ENCODE data around the gene VPS13C. TPM values are rescaled to one million over a fixed set of nuclear protein-coding genes. Genes with fewer than 3 reads are reported as not detected.

VPS13C gene
- total RNA-seq, 1 donor from 2014 or later: 32.9 TPM

GRCh38 chr15:61997786-61998185, 62.5 kb downstream of the VPS13C start:
- Histone ChIP-seq H3K4me1 (no peaks in the 10 kb centered on the region), H3K4me3 (no peak overlapping the region), H3K27ac (replicated peaks) (no peak overlapping the region), H3K27me3 (ENCODE audit: low read depth) (no peaks in the 10 kb centered on the region), H3K9me3 (replicated peaks) (peaks cover 8% of the 10 kb centered on the region), H3K36me3 (peaks cover 36% of the 10 kb centered on the region)
- intact Hi-C loops (cut with micrococcal nuclease): no loop called here
- no peak for DNase-seq
- no peak for TF ChIP-seq CTCF (IDR thresholded peaks at IDR 0.05; ENCODE audit: borderline replicate concordance)

- DNase-seq: no peak
- no peak for TF ChIP-seq CTCF (IDR thresholded peaks at IDR 0.05; ENCODE audit: borderline replicate concordance)
- intact Hi-C loops (cut with micrococcal nuclease): no loop called here
- no peak overlapping the region for H3K27ac ChIP-seq (replicated peaks)
- no peaks in the 10 kb centered on the region for H3K4me1 ChIP-seq
- H3K27me3 ChIP-seq (ENCODE audit: low read depth): no peaks in the 10 kb centered on the region
- peaks cover 8% of the 10 kb centered on the region for H3K9me3 ChIP-seq (replicated peaks)
- H3K4me3 ChIP-seq: no peak overlapping the region
- H3K36me3 ChIP-seq: peaks cover 40% of the 10 kb centered on the region
Observed at GRCh38 chr15:61996056-61996635, 64.1 kb downstream of the VPS13C start.

GRCh38 chr15:61994216-61994615, 66.0 kb downstream of the VPS13C start:
- no peak for DNase-seq
- H3K4me1 ChIP-seq: no peaks in the 10 kb centered on the region
- no peak for TF ChIP-seq CTCF (IDR thresholded peaks at IDR 0.05; ENCODE audit: borderline replicate concordance)
- H3K9me3 ChIP-seq (replicated peaks): peaks cover 8% of the 10 kb centered on the region
- no peaks in the 10 kb centered on the region for H3K27me3 ChIP-seq (ENCODE audit: low read depth)
- H3K36me3 ChIP-seq: peaks cover 48% of the 10 kb centered on the region
- intact Hi-C loops (cut with micrococcal nuclease): no loop called here
- H3K27ac ChIP-seq (replicated peaks): no peak overlapping the region
- no peak overlapping the region for H3K4me3 ChIP-seq

GRCh38 chr15:61992518-61992917, 67.7 kb downstream of the VPS13C start:
- Histone ChIP-seq H3K27ac (replicated peaks) (no peak overlapping the region), H3K9me3 (replicated peaks) (peaks cover 12% of the 10 kb centered on the region), H3K4me1 (no peaks in the 10 kb centered on the region), H3K4me3 (no peak overlapping the region), H3K36me3 (peaks cover 50% of the 10 kb centered on the region), H3K27me3 (ENCODE audit: low read depth) (no peaks in the 10 kb centered on the region)
- no peak for DNase-seq
- TF ChIP-seq CTCF (IDR thresholded peaks at IDR 0.05; ENCODE audit: borderline replicate concordance): no peak
- intact Hi-C loops (cut with micrococcal nuclease): no loop called here

- peaks cover 49% of the 10 kb centered on the region for H3K36me3 ChIP-seq
Observed at GRCh38 chr15:61989667-61990066, 70.6 kb downstream of the VPS13C start.

More at GRCh38 chr15:61989667-61990066, 70.6 kb downstream of the VPS13C start:
- Histone ChIP-seq H3K4me1 (no peaks in the 10 kb centered on the region), H3K9me3 (replicated peaks) (peaks cover 4% of the 10 kb centered on the region), H3K27me3 (ENCODE audit: low read depth) (no peaks in the 10 kb centered on the region), H3K27ac (replicated peaks) (no peak overlapping the region), H3K4me3 (no peak overlapping the region)
- intact Hi-C loops (cut with micrococcal nuclease): no loop called here
- DNase-seq: no peak
- TF ChIP-seq CTCF (IDR thresholded peaks at IDR 0.05; ENCODE audit: borderline replicate concordance): no peak
